ENCODE data around the gene ZFAND3. TPM values are rescaled to one million over a fixed set of nuclear protein-coding genes. Genes with fewer than 3 reads are reported as not detected.

Gene ZFAND3
- polyA plus RNA-seq, 1 of the 3 experiments (the other 2 are of a cell fraction): 16.7 TPM

DNA sequence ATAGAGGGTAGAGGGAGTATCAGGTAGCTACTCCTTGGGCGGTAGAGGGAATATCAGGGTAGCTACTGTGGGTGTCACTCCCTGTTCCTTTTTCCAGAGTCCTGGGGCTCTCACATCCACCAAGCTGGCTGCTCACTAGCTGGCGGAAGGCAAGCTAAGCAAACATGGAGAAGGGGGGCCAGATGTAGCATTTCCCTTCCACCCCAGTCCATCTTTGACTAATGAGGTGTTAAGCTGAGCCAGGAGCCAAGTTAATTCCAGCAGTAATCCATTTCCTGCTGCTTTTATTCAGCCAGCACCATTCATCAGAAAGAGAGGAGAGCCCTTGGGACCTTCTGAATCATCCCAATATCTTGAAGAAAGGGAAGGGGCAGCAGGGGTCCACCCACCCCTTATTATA, 330.0 kb downstream of the ZFAND3 start:
- no peaks in the 10 kb centered on the region for H3K9me2 ChIP-seq
- peaks cover 8 to 27% of the 10 kb centered on the region in 2 experiments for H3K36me3 ChIP-seq (replicated peaks in 1 of 2; ENCODE audit: control insufficient read depth in 1 of 2, insufficient read depth in 2 of 2, low read length in 1 of 2)
- H3K4me3 ChIP-seq (ENCODE audit: low read depth in 2 of 2, low read length in 1 of 2): no peak overlapping the region
- H3K9ac ChIP-seq: no peak overlapping the region
- H4K20me1 ChIP-seq (ENCODE audit: insufficient read depth): peaks cover 45% of the 10 kb centered on the region
- H3K27ac ChIP-seq (ENCODE audit: low read depth in 2 of 2, low read length in 1 of 2): no peak overlapping the region
- H3K79me2 ChIP-seq (ENCODE audit: insufficient read depth): peaks cover 20% of the 10 kb centered on the region
- no peak for DNase-seq
- TF ChIP-seq GATA2 (CRISPR knock-in tag; IDR thresholded peaks at IDR 0.05) (no peak), YY1 (IDR thresholded peaks at IDR 0.05; ENCODE audit: low read depth) (no peak), MXI1 (IDR thresholded peaks at IDR 0.05; ENCODE audit: low read depth, low read length) (no peak), CTCF (IDR thresholded peaks at IDR 0.05) (no peak), FOXM1 (IDR thresholded peaks at IDR 0.05; ENCODE audit: low read depth) (no peak), SIN3A (IDR thresholded peaks at IDR 0.05; ENCODE audit: borderline replicate concordance, low read depth, low read length) (no peak), RCOR1 (IDR thresholded peaks at IDR 0.05; ENCODE audit: low read length) (no peak), ELF1 (IDR thresholded peaks at IDR 0.05) (no peak), TAF1 (IDR thresholded peaks at IDR 0.05; ENCODE audit: borderline replicate concordance, low read depth, low read length) (no peak), FOXJ3 (CRISPR knock-in tag; IDR thresholded peaks at IDR 0.05) (no peak), JUND (IDR thresholded peaks at IDR 0.05) (no peak)
- TF ChIP-seq, protein P1, sequence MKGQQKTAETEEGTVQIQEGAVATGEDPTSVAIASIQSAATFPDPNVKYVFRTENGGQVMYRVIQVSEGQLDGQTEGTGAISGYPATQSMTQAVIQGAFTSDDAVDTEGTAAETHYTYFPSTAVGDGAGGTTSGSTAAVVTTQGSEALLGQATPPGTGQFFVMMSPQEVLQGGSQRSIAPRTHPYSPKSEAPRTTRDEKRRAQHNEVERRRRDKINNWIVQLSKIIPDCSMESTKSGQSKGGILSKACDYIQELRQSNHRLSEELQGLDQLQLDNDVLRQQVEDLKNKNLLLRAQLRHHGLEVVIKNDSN (IDR thresholded peaks at IDR 0.05; ENCODE audit: borderline replicate concordance, low read depth): no peak
- TF ChIP-seq, protein P2, sequence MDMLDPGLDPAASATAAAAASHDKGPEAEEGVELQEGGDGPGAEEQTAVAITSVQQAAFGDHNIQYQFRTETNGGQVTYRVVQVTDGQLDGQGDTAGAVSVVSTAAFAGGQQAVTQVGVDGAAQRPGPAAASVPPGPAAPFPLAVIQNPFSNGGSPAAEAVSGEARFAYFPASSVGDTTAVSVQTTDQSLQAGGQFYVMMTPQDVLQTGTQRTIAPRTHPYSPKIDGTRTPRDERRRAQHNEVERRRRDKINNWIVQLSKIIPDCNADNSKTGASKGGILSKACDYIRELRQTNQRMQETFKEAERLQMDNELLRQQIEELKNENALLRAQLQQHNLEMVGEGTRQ (IDR thresholded peaks at IDR 0.05; ENCODE audit: borderline replicate concordance, low read depth, low read length): no peak
- TF ChIP-seq, protein P3, sequence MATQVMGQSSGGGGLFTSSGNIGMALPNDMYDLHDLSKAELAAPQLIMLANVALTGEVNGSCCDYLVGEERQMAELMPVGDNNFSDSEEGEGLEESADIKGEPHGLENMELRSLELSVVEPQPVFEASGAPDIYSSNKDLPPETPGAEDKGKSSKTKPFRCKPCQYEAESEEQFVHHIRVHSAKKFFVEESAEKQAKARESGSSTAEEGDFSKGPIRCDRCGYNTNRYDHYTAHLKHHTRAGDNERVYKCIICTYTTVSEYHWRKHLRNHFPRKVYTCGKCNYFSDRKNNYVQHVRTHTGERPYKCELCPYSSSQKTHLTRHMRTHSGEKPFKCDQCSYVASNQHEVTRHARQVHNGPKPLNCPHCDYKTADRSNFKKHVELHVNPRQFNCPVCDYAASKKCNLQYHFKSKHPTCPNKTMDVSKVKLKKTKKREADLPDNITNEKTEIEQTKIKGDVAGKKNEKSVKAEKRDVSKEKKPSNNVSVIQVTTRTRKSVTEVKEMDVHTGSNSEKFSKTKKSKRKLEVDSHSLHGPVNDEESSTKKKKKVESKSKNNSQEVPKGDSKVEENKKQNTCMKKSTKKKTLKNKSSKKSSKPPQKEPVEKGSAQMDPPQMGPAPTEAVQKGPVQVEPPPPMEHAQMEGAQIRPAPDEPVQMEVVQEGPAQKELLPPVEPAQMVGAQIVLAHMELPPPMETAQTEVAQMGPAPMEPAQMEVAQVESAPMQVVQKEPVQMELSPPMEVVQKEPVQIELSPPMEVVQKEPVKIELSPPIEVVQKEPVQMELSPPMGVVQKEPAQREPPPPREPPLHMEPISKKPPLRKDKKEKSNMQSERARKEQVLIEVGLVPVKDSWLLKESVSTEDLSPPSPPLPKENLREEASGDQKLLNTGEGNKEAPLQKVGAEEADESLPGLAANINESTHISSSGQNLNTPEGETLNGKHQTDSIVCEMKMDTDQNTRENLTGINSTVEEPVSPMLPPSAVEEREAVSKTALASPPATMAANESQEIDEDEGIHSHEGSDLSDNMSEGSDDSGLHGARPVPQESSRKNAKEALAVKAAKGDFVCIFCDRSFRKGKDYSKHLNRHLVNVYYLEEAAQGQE (IDR thresholded peaks at IDR 0.05; ENCODE audit: low read depth, low read length): no peak
- H2AFZ ChIP-seq (ENCODE audit: low read depth): no peak overlapping the region
- 92% methylated on average over 1 of the region's 2 CpGs for WGBS (ENCODE audit: low lambda C conversion rate)
- no peaks in the 10 kb centered on the region for H3K9me3 ChIP-seq
- H3F3A ChIP-seq (replicated peaks; ENCODE audit: insufficient read depth): no peaks in the 10 kb centered on the region
- H3K4me2 ChIP-seq: no peak overlapping the region
- no peaks in the 10 kb centered on the region for H3K27me3 ChIP-seq (ENCODE audit: insufficient read depth)
- H3K4me1 ChIP-seq (ENCODE audit: control insufficient read depth in 1 of 2, insufficient read depth in 2 of 2, low read depth in 1 of 2, low read length in 1 of 2): peaks cover 8 to 30% of the 10 kb centered on the region in 2 experiments; a peak in 3 of 4 replicates
- ChIA-PET CTCF (interaction anchor here (1.0 kb wide), 1 partner anchor 92 kb away, joined by 3 read pairs; no protein-coding TSS in a partner anchor), POLR2A (no interaction called here)

All from SK-N-SH (cell line).